Parathyroid adenoma (tissue), 2 donors: ENCODE measurements around the gene MIB1.

ENCODE experiments used
- H2AFZ ChIP-seq: fragments of 300-600 bp; sonication (generic); one replicate; pipeline ENCODE4 v1.7.0; 2017; ENCODE audit warnings: antibody characterized with exemption, mild to moderate bottlenecking
- H3K27ac ChIP-seq: fragments of 300-600 bp; sonication (generic); one replicate; pipeline ENCODE4 v1.7.0; 2017
- H3K27me3 ChIP-seq: fragments of 300-600 bp; sonication (generic); one replicate; pipeline ENCODE4 v1.7.0; 2017; ENCODE audit warnings: low read length; ENCODE audit not compliant: control insufficient read depth, insufficient read depth
- H3K36me3 ChIP-seq: fragments of 300-600 bp; sonication (generic); one replicate; pipeline ENCODE4 v1.7.0; 2017; ENCODE audit warnings: low read length; ENCODE audit not compliant: control insufficient read depth, insufficient read depth
- H3K4me1 ChIP-seq: fragments of 300-600 bp; sonication (generic); one replicate; pipeline ENCODE4 v1.7.0; 2017; ENCODE audit warnings: control low read depth
- H3K4me2 ChIP-seq: fragments of 300-600 bp; sonication (generic); one replicate; pipeline ENCODE4 v1.7.0; 2017; ENCODE audit warnings: low read length
- H3K4me3 ChIP-seq: fragments of 300-600 bp; sonication (generic); one replicate; pipeline ENCODE4 v1.7.0; 2017; ENCODE audit warnings: low read depth, low read length
- H3K79me2 ChIP-seq: fragments of 300-600 bp; sonication (generic); one replicate; pipeline ENCODE4 v1.7.0; 2017; ENCODE audit warnings: control low read depth
- H3K9ac ChIP-seq: fragments of 300-600 bp; sonication (generic); one replicate; pipeline ENCODE4 v1.7.0; 2017; ENCODE audit warnings: mild to moderate bottlenecking
- H3K9me3 ChIP-seq: fragments of 300-600 bp; sonication (generic); one replicate; pipeline ENCODE4 v1.7.0; 2017; ENCODE audit warnings: low read length; ENCODE audit not compliant: control insufficient read depth
- TF ChIP-seq, protein P1 (sequence below): fragments of 300-600 bp; sonication (generic); IDR thresholded peaks from one replicate; pipeline ENCODE4 v1.7.0; 2017; ENCODE audit warnings: antibody characterized with exemption, mild to moderate bottlenecking
- donor health status: primary hyperparathyroidism.

MIB1 gene

DNA sequence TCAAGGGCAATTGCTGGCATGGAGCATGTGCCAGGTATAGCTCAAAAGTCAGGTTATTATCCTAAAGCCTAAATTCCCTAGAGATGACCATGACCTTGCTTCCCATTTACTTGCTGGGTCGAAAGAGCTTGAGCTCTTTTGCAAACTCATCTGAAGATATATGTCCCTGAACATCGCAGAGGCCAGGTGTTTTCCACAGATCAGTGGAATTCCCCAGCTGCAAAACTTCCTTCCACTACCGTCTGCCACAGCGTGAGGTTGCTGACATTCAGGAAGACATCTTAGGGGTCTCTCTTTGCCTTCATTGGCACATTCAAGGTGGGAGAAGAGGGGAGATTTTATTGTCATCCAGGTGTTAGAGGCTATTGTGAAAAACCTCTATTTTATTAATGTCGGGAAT is 171.0 kb downstream of the MIB1 start:
- TF ChIP-seq, protein P1, sequence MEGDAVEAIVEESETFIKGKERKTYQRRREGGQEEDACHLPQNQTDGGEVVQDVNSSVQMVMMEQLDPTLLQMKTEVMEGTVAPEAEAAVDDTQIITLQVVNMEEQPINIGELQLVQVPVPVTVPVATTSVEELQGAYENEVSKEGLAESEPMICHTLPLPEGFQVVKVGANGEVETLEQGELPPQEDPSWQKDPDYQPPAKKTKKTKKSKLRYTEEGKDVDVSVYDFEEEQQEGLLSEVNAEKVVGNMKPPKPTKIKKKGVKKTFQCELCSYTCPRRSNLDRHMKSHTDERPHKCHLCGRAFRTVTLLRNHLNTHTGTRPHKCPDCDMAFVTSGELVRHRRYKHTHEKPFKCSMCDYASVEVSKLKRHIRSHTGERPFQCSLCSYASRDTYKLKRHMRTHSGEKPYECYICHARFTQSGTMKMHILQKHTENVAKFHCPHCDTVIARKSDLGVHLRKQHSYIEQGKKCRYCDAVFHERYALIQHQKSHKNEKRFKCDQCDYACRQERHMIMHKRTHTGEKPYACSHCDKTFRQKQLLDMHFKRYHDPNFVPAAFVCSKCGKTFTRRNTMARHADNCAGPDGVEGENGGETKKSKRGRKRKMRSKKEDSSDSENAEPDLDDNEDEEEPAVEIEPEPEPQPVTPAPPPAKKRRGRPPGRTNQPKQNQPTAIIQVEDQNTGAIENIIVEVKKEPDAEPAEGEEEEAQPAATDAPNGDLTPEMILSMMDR: no peak
- no peaks in the 10 kb centered on the region for H3K36me3 ChIP-seq
- H3K79me2 ChIP-seq: no peaks in the 10 kb centered on the region
- no peak overlapping the region for H3K4me3 ChIP-seq
- no peaks in the 10 kb centered on the region for H3K9me3 ChIP-seq
- H3K27me3 ChIP-seq: no peaks in the 10 kb centered on the region
- H3K27ac ChIP-seq: no peak overlapping the region
- no peak overlapping the region for H3K9ac ChIP-seq
- H3K4me2 ChIP-seq: no peak overlapping the region
- H3K4me1 ChIP-seq: no peaks in the 10 kb centered on the region
- H2AFZ ChIP-seq: no peak overlapping the region

DNA sequence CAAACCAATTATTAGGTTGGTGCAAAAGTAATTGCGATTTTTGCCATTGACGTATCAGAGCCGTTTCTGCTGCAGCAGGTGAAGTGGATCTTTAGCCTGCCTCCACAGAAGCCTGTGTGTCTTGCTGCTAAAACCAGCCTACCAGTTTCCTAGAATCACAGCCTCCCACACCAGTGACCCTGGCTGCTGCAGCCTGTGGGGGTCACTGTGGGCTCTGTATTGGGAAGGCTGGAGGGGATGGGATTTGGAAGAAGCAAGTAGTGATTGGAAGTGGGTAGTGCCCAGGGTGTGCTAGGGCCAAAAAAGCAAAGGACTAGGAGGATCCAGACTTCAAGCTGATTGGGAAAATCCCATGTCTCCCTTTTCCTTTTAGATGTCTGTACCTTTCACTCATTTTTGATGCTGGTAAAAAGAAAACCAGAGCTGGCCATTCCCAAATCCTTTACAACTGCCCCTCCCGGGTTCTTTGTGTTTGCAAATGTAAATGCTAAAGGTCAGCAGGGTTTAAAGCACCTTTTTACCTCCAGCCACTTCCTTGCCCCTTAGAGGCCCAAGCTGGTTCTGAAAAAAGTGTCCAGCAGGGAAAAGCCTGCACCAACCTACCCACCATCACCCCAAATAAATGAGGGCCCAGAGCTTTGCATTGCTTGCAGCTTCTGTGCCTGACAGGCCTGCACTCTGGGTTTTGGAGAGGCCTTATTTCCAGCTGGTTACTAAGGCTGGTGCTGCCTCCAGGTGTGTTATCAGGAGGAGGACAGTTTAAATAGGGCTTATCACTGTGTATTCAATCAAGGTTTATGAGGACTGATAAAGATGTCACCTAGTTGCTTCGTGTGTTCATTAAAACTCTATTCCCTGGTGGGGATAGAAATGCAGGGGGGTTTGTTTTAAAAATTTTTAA is 172.0 kb downstream of the MIB1 start:
- Histone ChIP-seq H3K9me3 (no peaks in the 10 kb centered on the region), H2AFZ (no peak overlapping the region), H3K4me1 (no peaks in the 10 kb centered on the region), H3K9ac (no peak overlapping the region), H3K4me2 (no peak overlapping the region), H3K36me3 (no peaks in the 10 kb centered on the region), H3K4me3 (no peak overlapping the region), H3K79me2 (no peaks in the 10 kb centered on the region), H3K27me3 (no peaks in the 10 kb centered on the region), H3K27ac (no peak overlapping the region)
- TF ChIP-seq, protein P1: no peak

DNA sequence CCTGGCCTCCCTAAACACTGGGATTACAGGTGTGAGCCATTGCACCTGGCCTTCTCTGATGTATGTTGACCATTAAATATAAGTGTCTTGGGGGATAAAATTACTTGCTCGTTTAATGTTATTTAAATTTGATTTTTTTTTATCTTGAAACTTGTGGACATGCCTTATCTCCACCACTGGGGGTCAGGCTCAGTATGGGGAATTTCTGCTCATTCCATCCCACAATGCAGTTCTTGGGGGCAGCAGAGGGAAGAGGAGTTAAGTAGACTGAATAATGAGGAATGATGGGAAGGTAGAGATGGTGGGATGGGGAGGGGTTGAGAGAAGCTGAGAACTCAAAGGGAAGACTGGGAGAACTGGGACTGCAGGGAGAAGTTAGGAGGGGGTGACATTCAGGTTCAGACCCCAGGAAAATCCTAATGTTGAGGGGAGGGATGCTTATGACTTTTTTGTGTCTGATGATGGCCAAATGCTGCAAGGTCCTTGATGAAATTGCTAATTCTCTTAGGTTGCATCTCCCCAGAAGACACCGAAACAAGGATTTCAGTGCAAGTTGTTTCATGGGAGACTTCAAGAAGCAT is 174.2 kb downstream of the MIB1 start:
- Histone ChIP-seq H3K4me1 (no peaks in the 10 kb centered on the region), H3K9ac (no peak overlapping the region)
- TF ChIP-seq, protein P1: no peak

DNA sequence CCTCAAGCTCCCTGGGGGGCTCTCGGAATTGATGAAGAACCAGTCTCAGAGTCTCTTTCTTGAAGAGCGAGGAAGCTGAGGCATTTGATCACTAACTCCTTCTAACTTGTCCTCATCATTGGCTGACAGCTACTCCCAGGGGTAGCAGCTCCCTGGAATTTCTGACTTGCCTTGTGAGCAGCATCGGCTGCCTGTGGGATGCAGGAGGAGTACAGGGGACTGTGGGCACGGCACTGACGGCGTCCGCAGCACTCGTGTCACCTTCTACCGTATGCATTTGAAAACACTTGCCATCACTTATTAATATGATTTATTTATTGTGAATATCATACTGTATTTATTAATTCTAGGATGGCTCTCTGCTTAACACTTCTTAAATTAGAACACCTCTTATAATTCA is 175.0 kb downstream of the MIB1 start:
- TF ChIP-seq, protein P1: no peak
- H3K4me3 ChIP-seq: no peak overlapping the region
- no peak overlapping the region for H3K27ac ChIP-seq

More for the DNA sequence above, 174.2 kb downstream of the MIB1 start:
- no peak overlapping the region for H3K4me3 ChIP-seq
- H3K9me3 ChIP-seq: no peaks in the 10 kb centered on the region
- H3K27me3 ChIP-seq: no peaks in the 10 kb centered on the region
- H3K36me3 ChIP-seq: no peaks in the 10 kb centered on the region
- H3K27ac ChIP-seq: no peak overlapping the region
- H3K79me2 ChIP-seq: no peaks in the 10 kb centered on the region
- no peak overlapping the region for H2AFZ ChIP-seq
- H3K4me2 ChIP-seq: no peak overlapping the region

More for the DNA sequence above, 175.0 kb downstream of the MIB1 start:
- no peak overlapping the region for H2AFZ ChIP-seq
- H3K79me2 ChIP-seq: no peaks in the 10 kb centered on the region
- no peak overlapping the region for H3K4me2 ChIP-seq
- H3K9me3 ChIP-seq: no peaks in the 10 kb centered on the region
- no peaks in the 10 kb centered on the region for H3K36me3 ChIP-seq
- H3K27me3 ChIP-seq: no peaks in the 10 kb centered on the region
- no peak overlapping the region for H3K9ac ChIP-seq
- H3K4me1 ChIP-seq: no peaks in the 10 kb centered on the region
